ENCODE results near the gene KCNMB2. TPM values are rescaled to one million over a fixed set of nuclear protein-coding genes. Genes with fewer than 3 reads are reported as not detected.

KCNMB2 gene
- total RNA-seq, 1 experiment from 2014 or later = not detected

DNA sequence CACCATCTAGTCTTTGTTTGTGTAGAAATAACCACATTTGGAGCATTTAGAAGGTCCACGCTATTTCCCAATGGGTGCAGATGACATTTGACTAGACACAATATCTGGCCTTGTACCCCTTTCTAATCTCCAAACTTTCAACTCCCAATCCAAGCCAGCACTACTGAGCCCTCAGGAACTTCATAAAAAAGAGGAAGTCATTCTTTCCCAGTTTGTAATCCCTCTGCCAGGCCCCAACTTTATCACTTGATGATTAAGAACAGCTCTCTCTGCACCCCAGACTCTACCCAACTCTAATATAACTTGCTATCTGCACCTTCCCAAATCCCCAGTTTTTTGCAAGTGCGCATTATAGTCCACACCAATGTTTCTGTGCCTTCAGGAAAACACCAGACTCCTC is 170.2 kb downstream of the KCNMB2 start:
- no peaks in the 10 kb centered on the region for H3K36me3 Mint-ChIP-seq (ENCODE audit: insufficient read depth, unreplicated experiment)
- H3K9me3 Mint-ChIP-seq (ENCODE audit: unreplicated experiment) = no peaks in the 10 kb centered on the region
- no peaks in the 10 kb centered on the region for H3K36me3 ChIP-seq (ENCODE audit: control insufficient read depth, insufficient read depth, low read length)
- H3K4me3 ChIP-seq (ENCODE audit: low read depth, low read length) = no peak overlapping the region
- H3K9me3 ChIP-seq = no peaks in the 10 kb centered on the region
- intact Hi-C loops (cut with micrococcal nuclease; ENCODE audit: unreplicated experiment) = no loop called here
- ChIA-PET CTCF (no interaction called here), POLR2A (interaction anchor here (0.7 kb wide), 1 partner anchor 189 kb away, joined by 3 read pairs; no protein-coding TSS in a partner anchor)
- no peak for DNase-seq
- no peaks in the 10 kb centered on the region for H3K27me3 Mint-ChIP-seq (ENCODE audit: insufficient read depth, unreplicated experiment)
- no peak overlapping the region for H3K27ac Mint-ChIP-seq (ENCODE audit: unreplicated experiment)
- no TSS peak for BruUV-seq (replicated peaks)
- no peaks in the 10 kb centered on the region for H3K4me1 Mint-ChIP-seq (ENCODE audit: low read depth, unreplicated experiment)
- TF ChIP-seq, protein P1, sequence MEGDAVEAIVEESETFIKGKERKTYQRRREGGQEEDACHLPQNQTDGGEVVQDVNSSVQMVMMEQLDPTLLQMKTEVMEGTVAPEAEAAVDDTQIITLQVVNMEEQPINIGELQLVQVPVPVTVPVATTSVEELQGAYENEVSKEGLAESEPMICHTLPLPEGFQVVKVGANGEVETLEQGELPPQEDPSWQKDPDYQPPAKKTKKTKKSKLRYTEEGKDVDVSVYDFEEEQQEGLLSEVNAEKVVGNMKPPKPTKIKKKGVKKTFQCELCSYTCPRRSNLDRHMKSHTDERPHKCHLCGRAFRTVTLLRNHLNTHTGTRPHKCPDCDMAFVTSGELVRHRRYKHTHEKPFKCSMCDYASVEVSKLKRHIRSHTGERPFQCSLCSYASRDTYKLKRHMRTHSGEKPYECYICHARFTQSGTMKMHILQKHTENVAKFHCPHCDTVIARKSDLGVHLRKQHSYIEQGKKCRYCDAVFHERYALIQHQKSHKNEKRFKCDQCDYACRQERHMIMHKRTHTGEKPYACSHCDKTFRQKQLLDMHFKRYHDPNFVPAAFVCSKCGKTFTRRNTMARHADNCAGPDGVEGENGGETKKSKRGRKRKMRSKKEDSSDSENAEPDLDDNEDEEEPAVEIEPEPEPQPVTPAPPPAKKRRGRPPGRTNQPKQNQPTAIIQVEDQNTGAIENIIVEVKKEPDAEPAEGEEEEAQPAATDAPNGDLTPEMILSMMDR (IDR thresholded peaks at IDR 0.05; ENCODE audit: insufficient read depth in 1 of 2, low read depth in 1 of 2, low read length in 1 of 2, severe bottlenecking in 1 of 2, unreplicated experiment in 1 of 2) = no peak
- 0 out of 2 replicates have a peak, but pooled peaks cover 4% of the 10 kb centered on the region for H3K4me1 ChIP-seq
- no peaks in the 10 kb centered on the region for H3K27me3 ChIP-seq (replicated peaks; ENCODE audit: control insufficient read depth, insufficient read depth, low read length)
- H3K4me3 Mint-ChIP-seq (ENCODE audit: unreplicated experiment) = no peak overlapping the region

DNA sequence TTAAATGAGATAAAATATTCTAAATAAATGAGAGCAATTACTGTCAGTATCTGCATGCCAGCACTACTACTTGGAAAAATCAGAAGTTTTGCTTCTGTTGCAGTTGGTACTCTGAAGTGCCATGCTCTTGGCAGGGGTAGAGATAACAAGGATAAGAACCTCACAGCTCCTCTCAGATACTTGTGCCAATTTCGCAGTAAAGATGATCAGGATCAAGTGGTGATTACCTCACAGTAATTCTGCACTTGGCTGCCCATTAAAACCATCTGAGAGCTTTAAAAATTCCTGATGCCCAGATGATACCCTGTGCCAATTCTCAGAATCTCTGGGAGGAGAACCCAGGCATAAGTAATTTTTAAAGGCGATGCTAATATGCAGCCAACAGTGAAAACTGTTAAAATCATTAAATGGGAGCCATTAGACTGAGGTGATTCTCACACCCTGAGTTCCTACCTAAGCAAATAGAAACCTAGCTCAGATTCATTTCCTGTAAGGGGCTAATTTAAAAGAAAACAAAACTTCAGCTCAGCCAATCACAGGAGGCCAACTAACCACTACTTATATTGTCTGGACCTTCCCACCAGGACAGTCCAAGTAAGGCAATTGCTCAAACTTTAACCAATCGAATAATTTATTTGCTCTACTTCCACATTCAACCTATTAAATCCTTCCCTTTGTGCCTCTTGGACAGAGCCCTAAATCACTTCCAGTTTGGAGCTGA is 171.2 kb downstream of the KCNMB2 start:
- Histone ChIP-seq H3K27me3 (replicated peaks; ENCODE audit: control insufficient read depth, insufficient read depth, low read length) (no peaks in the 10 kb centered on the region), H3K4me3 (ENCODE audit: low read depth, low read length) (no peak overlapping the region), H3K4me1 (0 out of 2 replicates have a peak, but pooled peaks cover 4% of the 10 kb centered on the region), H3K36me3 (ENCODE audit: control insufficient read depth, insufficient read depth, low read length) (no peaks in the 10 kb centered on the region), H3K9me3 (no peaks in the 10 kb centered on the region)
- BruUV-seq (replicated peaks) = no TSS peak
- Mint-ChIP-seq H3K36me3 (ENCODE audit: insufficient read depth, unreplicated experiment) (no peaks in the 10 kb centered on the region), H3K4me1 (ENCODE audit: low read depth, unreplicated experiment) (no peaks in the 10 kb centered on the region), H3K27ac (ENCODE audit: unreplicated experiment) (no peak overlapping the region), H3K27me3 (ENCODE audit: insufficient read depth, unreplicated experiment) (no peaks in the 10 kb centered on the region), H3K4me3 (ENCODE audit: unreplicated experiment) (no peak overlapping the region), H3K9me3 (ENCODE audit: unreplicated experiment) (no peaks in the 10 kb centered on the region)
- DNase-seq = no peak
- intact Hi-C loops (cut with micrococcal nuclease; ENCODE audit: unreplicated experiment) = no loop called here
- CTCF ChIA-PET = no interaction called here
- TF ChIP-seq, protein P1 (IDR thresholded peaks at IDR 0.05; ENCODE audit: insufficient read depth in 1 of 2, low read depth in 1 of 2, low read length in 1 of 2, severe bottlenecking in 1 of 2, unreplicated experiment in 1 of 2) = no peak
- POLR2A ChIA-PET = no interaction called here

DNA sequence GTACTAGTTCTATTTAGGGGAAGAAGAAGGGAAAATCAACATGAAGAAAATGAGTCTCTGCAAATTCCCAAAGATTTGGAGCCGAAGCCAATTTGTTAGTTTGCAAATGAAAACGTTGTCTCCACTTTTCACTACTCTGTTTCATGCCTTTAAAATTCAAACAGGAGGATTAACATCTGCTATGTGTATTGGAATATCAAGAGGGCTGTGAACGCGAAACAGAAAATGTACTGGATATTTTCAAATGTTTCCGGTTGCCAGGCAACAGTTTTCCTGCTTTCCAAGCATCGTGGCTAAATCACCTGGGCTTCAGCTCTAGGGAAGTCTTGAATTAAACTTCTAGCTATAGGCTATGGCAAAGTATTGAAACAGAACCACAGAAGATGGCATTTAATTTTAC is 172.8 kb downstream of the KCNMB2 start:
- H3K9me3 Mint-ChIP-seq (ENCODE audit: unreplicated experiment) = peaks cover 2% of the 10 kb centered on the region
- no peaks in the 10 kb centered on the region for H3K27me3 Mint-ChIP-seq (ENCODE audit: insufficient read depth, unreplicated experiment)
- ChIA-PET CTCF (no interaction called here), POLR2A (no interaction called here)
- Histone ChIP-seq H3K9me3 (no peaks in the 10 kb centered on the region), H3K27me3 (replicated peaks; ENCODE audit: control insufficient read depth, insufficient read depth, low read length) (no peaks in the 10 kb centered on the region), H3K4me1 (no peaks in the 10 kb centered on the region), H3K36me3 (ENCODE audit: control insufficient read depth, insufficient read depth, low read length) (no peaks in the 10 kb centered on the region), H3K4me3 (ENCODE audit: low read depth, low read length) (no peak overlapping the region)
- H3K4me1 Mint-ChIP-seq (ENCODE audit: low read depth, unreplicated experiment) = no peaks in the 10 kb centered on the region
- H3K36me3 Mint-ChIP-seq (ENCODE audit: insufficient read depth, unreplicated experiment) = no peaks in the 10 kb centered on the region
- no peak overlapping the region for H3K27ac Mint-ChIP-seq (ENCODE audit: unreplicated experiment)
- H3K4me3 Mint-ChIP-seq (ENCODE audit: unreplicated experiment) = no peak overlapping the region
- DNase-seq = no peak
- intact Hi-C loops (cut with micrococcal nuclease; ENCODE audit: unreplicated experiment) = no loop called here
- BruUV-seq (replicated peaks) = no TSS peak
- TF ChIP-seq, protein P1 (IDR thresholded peaks at IDR 0.05; ENCODE audit: insufficient read depth in 1 of 2, low read depth in 1 of 2, low read length in 1 of 2, severe bottlenecking in 1 of 2, unreplicated experiment in 1 of 2) = no peak

Measured in Caco-2 (cell line).